ENCODE results near the gene WNT9A. TPM values are rescaled to one million over a fixed set of nuclear protein-coding genes. Genes with fewer than 3 reads are reported as not detected.

Gene WNT9A
- total and polyA plus RNA-seq, 3 donors from 2014 or later = 3.1 to 4.3 (median 3.5) TPM

DNA sequence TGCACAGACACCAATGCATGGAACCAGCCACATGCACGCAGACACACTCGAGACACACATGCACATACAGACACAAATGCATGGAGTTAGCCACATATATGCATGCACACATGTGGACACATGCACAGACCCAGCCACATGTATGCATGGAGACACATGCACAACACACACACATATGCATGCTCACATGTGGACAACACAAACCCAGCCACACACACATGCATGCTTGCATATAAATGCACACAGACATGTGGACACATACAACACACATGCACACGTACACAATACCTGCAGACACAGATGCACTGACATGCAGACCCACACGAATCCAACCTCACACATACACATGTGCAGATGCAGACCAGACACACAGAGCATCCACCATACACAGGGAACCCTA lies 31.1 kb downstream of the WNT9A start:
- H3K4me1 ChIP-seq = peaks cover 10% of the 10 kb centered on the region
- intact Hi-C loops (cut with DNase I; ENCODE audit: low total_unique reads) = no loop called here
- WGBS, 2 donors = 90 to 92% methylated on average over 3 to 4 of the region's 4 CpGs

DNA sequence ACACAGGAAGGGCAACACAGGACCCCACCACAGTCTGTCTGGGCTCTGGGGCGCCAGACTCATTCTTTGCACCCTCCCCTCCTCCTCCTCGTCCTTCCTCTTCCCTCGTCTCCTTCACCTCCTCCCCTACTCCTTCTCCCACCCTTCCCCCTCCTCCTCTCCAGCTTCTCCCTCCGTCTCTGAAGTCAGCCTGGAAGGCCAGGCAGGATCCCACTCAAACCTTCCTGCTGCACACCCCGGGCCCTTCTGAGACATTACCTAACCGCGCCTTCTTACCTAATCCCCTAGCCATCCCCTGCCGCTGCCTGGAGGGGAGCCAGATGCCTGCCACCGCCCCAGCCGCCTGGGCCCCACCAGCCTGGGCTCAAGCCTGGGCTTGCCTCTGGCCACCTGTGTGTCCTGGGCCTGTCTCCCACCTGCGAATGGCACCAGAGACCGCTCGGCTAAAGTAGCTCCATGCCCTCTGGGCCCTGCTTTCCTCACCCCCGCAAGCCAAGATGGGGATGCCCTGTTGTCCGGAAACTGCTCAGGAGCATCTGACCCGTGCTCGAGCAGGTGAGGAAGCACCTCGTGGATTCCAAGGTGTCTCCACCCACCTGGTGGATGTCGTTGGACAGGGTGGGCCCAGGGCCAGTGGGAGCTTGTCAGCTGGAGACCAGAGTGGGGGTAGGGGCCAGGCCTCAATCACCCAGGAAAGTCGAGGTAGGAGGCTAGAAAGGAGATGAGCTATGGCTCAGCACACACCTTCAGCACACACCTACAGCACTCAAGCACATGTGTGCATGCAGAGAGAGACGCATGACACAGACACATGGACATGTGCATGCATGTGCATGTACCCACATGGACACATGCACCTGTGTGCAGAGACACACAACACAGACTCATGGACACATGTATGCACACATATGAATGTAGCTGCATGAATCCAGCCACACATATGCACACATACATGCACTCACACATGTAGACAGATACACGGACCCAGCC lies 31.9 kb downstream of the WNT9A start:
- Histone ChIP-seq H3K9me3 (no peaks in the 10 kb centered on the region), H3K36me3 (ENCODE audit: low read depth, missing control alignments) (no peaks in the 10 kb centered on the region), H3K4me3 (no peak overlapping the region), H3K4me1 (peaks cover 17% of the 10 kb centered on the region), H3K27ac (no peak overlapping the region), H3K27me3 (no peaks in the 10 kb centered on the region)
- intact Hi-C loops (cut with DNase I; ENCODE audit: low total_unique reads) = no loop called here
- DNase-seq = no peak
- TF ChIP-seq, protein P1, sequence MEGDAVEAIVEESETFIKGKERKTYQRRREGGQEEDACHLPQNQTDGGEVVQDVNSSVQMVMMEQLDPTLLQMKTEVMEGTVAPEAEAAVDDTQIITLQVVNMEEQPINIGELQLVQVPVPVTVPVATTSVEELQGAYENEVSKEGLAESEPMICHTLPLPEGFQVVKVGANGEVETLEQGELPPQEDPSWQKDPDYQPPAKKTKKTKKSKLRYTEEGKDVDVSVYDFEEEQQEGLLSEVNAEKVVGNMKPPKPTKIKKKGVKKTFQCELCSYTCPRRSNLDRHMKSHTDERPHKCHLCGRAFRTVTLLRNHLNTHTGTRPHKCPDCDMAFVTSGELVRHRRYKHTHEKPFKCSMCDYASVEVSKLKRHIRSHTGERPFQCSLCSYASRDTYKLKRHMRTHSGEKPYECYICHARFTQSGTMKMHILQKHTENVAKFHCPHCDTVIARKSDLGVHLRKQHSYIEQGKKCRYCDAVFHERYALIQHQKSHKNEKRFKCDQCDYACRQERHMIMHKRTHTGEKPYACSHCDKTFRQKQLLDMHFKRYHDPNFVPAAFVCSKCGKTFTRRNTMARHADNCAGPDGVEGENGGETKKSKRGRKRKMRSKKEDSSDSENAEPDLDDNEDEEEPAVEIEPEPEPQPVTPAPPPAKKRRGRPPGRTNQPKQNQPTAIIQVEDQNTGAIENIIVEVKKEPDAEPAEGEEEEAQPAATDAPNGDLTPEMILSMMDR (IDR thresholded peaks at IDR 0.05) = no peak
- TF ChIP-seq POLR2A (IDR thresholded peaks at IDR 0.05) = no peak
- 79 to 86% methylated on average over 21 to 22 of the region's 22 CpGs for WGBS, 2 donors

More for the DNA sequence above, 31.1 kb downstream of the WNT9A start:
- no peak for TF ChIP-seq POLR2A (IDR thresholded peaks at IDR 0.05)
- no peaks in the 10 kb centered on the region for H3K36me3 ChIP-seq (ENCODE audit: low read depth, missing control alignments)
- H3K27ac ChIP-seq = no peak overlapping the region
- H3K27me3 ChIP-seq = no peaks in the 10 kb centered on the region
- H3K9me3 ChIP-seq = no peaks in the 10 kb centered on the region
- no peak for DNase-seq
- no peak overlapping the region for H3K4me3 ChIP-seq

DNA sequence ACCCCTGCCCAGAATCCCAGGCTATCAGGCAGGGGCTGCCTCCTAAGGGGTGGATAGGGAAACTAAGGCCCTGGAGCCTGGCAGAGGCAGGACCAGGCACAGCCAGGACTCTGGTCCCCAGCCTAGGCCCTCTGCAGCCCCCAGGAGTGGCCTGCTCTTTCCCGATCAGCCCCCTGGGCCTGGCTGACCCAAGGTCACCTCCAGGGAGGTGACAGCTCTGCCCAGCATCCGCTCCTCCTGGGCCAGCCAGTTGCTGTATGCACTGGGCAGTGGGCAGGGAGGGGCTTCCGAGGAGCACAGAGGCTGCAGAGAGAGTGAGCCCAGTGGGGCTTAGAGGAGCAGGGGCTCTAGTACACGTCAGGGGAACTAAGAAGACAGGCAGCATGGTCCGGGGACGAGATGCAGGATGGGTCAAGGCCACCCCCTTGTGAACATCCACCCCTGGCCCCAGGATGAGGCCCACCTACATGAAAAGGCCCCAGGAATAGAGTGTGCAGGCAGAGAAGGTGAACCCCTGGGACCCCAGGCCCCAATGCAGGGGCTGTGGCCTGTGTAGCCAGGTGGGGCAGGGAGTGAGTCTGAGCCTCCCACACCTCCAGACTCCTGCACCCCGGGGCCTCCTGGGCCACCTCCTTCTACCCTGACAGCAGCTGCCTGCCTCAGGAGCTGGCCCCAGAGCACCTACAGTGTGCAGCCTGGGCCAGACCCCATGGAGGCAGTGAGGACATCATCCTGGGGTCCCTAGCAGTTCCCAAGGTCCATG lies 32.8 kb downstream of the WNT9A start:
- no peak overlapping the region for H3K4me3 ChIP-seq
- TF ChIP-seq POLR2A (IDR thresholded peaks at IDR 0.05) = no peak
- TF ChIP-seq, protein P1 (IDR thresholded peaks at IDR 0.05) = no peak
- H3K27me3 ChIP-seq = no peaks in the 10 kb centered on the region
- H3K36me3 ChIP-seq (ENCODE audit: low read depth, missing control alignments) = no peaks in the 10 kb centered on the region
- intact Hi-C loops (cut with DNase I; ENCODE audit: low total_unique reads) = no loop called here
- no peaks in the 10 kb centered on the region for H3K9me3 ChIP-seq
- WGBS, 2 donors = 80% methylated on average over 7 of the region's 7 CpGs; no CpG with 5 or more reads in 1 of the 2 donors
- peaks cover 26% of the 10 kb centered on the region for H3K4me1 ChIP-seq
- no peak overlapping the region for H3K27ac ChIP-seq
- DNase-seq = no peak

DNA sequence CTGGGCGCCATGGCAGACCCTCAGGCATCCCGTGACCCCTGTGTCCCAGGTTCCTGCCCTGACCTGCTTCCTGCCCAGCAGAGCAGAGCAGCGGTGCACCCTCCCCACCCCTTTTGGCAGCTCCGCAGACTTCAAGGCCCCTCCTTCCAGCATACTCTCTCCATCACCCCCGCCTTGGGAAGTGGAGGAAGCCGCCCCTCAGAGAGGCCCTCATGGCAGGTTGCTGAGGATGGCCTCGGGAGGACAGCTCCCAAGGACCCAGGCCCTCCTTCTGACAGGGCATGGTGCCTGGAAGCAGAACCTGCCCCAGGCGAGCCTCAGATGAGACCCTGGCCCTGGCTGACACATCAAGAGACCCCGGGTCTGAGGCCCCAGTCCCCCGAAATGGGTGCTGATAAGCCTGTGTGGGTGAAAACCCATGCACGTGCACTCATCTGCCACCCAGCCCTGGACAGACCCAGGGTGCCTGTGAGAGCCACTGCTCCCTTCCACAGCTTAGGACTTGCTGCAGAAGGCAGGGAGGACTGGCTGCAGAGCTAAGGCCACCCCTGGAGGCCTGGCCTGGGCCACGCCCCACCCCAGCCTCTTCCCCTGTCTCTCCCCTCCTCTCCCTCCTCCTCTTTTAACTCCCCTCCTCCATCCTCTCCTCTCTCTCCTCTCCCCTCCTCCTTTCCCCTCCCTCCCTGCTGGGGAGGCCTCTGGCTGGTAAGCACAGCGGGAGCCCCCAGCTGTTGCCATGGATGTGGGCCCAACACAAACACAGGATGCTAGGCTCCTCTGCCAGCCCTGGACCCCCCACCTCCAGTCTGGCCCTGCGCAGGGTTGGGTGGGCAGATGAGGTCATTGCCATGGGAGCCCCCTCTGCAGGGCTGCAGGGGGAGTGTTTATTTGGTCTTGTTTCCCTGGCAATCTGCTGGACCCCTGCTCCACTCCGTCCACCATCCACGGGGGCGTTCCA lies 33.7 kb downstream of the WNT9A start:
- Histone ChIP-seq H3K4me3 (no peak overlapping the region), H3K27me3 (no peaks in the 10 kb centered on the region), H3K4me1 (peaks cover 27% of the 10 kb centered on the region), H3K36me3 (ENCODE audit: low read depth, missing control alignments) (no peaks in the 10 kb centered on the region), H3K9me3 (no peaks in the 10 kb centered on the region), H3K27ac (no peak overlapping the region)
- DNase-seq = no peak
- intact Hi-C loops (cut with DNase I; ENCODE audit: low total_unique reads) = no loop called here
- TF ChIP-seq, protein P1 (IDR thresholded peaks at IDR 0.05) = no peak
- no peak for TF ChIP-seq POLR2A (IDR thresholded peaks at IDR 0.05)
- 80 to 84% methylated on average over 13 to 15 of the region's 17 CpGs for WGBS, 2 donors
